ENCODE results near the gene PIGV.

Gene PIGV

DNA sequence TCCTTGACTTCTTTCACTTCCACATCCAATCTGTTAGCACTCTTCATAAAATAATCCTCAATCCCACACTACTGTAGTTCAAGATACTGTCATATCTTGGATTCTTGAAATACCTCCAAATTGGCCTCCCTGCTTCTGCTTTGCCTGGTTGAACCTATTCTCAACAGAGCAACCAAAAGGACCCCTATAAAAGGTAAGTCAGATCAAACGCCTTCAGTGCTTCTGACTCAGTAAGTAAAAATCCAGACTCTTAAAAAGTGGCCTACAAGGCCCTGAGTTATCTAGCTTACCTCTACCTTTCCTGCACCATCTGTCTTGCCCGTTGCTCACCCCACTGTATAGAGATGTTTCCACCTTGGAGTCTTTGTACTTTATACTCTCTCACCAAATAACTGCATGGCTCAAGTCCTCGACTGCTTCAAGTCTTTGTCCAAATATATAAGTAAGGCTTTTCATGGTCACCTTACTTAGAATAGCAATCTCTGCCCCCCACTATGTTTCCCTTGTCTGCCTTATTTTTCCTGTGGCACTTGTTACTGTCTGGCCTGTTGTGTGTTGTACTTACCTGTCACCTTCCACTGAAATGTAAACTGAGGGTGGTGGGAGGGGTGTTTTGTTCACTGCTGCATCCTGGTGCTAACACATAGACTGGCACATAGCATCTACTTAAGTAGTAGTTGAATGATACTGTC is 5.1 kb upstream of the PIGV start:
- peak overlapping the region; percentile 97 for H3K27ac ChIP-seq
- TF ChIP-seq, protein P1, sequence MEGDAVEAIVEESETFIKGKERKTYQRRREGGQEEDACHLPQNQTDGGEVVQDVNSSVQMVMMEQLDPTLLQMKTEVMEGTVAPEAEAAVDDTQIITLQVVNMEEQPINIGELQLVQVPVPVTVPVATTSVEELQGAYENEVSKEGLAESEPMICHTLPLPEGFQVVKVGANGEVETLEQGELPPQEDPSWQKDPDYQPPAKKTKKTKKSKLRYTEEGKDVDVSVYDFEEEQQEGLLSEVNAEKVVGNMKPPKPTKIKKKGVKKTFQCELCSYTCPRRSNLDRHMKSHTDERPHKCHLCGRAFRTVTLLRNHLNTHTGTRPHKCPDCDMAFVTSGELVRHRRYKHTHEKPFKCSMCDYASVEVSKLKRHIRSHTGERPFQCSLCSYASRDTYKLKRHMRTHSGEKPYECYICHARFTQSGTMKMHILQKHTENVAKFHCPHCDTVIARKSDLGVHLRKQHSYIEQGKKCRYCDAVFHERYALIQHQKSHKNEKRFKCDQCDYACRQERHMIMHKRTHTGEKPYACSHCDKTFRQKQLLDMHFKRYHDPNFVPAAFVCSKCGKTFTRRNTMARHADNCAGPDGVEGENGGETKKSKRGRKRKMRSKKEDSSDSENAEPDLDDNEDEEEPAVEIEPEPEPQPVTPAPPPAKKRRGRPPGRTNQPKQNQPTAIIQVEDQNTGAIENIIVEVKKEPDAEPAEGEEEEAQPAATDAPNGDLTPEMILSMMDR (IDR thresholded peaks at IDR 0.05) = no peak
- TF ChIP-seq ZFX (IDR thresholded peaks at IDR 0.05; ENCODE audit: borderline replicate concordance) = no peak

DNA sequence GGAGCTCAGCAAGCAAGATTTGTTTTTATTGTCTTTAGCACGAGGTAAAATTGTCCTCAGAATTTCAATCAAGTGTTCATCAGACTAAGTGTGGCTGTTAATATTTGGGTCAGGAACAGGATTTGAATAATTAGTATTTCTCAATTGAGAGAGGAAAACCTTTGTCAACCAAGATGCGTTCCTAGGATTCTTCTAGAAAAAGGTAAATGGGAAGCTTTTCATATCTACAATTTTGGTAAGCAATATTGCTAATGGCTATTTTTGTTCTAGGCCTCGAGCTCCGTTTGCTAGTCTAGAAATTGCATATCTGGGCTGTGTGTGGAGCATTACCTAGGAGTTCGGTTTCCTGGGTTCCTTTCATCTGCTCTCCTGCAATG is 4.1 kb upstream of the PIGV start:
- TF ChIP-seq ZFX (IDR thresholded peaks at IDR 0.05; ENCODE audit: borderline replicate concordance) = no peak
- TF ChIP-seq, protein P1 (IDR thresholded peaks at IDR 0.05) = no peak
- peak overlapping the region; percentile 97 for H3K27ac ChIP-seq

DNA sequence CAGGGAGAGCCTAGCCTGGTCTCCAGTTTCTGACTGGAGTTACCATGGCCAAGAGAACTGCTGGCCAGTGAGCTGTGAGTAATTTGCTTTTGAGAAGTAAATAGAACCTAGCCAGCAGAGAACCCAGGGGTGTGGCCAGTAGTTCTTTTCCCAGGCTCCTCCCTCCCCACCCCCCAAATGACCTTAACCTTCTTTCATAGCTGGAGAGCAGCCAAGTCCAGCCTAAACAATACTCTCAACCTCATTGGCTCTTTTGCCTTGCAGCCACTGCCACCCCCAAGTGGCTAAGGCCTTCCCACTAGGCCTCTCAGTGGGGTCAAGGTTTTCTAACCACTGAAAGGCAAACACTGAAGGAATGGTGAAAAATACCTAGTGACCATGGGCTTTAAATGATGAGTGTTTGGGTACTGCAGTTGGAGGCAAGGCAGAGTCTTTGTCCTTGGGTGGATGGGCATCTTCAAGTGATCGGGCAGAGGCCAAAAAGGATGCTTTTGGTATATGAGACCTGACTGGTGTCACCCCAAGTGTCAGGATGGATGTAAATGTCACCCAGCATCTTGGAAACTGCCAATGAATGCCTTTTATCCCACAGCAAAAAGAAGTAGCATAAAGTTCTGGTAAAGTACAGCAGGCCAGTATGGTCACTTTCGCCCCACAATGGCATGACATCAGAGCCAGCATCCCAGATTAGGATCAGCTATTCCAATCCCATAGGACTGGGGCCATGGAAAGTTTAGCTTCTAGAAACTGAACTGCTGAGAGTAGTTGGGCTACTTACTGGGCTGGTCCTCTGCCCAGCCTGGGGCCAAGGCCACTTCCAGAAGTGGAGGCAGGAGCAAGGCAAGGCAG is 3.5 kb upstream of the PIGV start:
- peak overlapping the region; percentile 97 for H3K27ac ChIP-seq
- TF ChIP-seq ZFX (IDR thresholded peaks at IDR 0.05; ENCODE audit: borderline replicate concordance) = no peak
- TF ChIP-seq, protein P1 (IDR thresholded peaks at IDR 0.05) = no peak

DNA sequence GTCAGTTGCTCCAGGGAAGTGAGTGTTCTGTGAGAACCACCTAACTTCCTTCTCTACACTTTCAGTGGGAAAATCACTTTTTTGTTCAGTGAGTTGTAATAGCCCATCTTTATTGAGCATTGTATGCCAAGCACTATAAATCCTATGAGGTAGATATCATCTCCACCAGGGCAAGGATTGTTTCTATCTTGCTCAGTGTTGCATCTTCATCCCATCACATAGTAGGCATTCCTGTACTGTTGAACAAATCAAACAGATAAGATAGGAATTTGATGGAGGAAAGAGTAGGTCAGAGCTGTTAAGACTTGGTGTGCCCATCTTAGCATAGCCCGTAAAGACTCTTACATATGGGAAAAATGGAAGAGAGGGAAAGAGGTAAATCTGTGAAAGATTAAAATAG is 2.9 kb upstream of the PIGV start:
- H3K27ac ChIP-seq = peak overlapping the region; percentile 97
- TF ChIP-seq, protein P1 (IDR thresholded peaks at IDR 0.05) = no peak
- no peak for TF ChIP-seq ZFX (IDR thresholded peaks at IDR 0.05; ENCODE audit: borderline replicate concordance)

DNA sequence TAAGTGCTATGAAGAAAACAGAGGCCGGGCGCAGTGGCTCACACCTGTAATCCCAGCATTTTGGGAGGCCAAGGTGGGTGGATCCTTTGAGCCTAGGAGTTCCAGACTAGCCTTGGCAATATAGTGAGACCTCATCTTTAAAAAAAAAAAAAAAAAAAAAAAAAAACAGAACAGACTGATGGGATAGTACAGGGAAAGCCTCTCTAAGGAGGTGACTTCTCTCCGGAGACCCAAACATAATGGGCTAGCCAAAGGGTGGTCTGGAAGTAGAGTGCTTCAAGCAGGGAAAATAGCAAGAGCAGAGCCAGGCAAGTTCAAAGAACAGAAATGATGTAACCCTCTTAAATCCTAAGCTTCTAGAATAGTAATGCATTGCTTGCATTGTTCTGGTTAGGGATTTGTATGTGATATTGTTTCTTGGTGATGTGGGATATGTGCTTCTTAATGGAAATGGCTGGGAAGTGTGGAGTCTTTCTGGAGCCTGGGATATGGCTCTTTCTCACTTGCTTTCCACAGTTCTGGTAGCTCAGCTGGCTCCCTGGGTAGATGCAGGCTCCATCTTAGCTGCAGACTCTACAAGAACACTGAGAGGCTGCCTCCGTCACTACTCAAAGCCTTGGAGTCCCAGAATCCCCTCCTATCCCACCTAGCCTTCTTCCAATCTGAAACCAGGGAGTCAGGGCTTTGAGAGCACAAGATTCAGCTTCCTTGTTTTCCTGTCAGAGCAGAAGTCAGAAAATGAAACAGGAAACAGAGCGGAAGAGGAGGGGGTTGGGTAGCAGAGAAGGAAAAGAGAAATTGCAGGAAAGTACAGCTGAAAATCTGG is 1.9 kb upstream of the PIGV start:
- TF ChIP-seq, protein P1 (IDR thresholded peaks at IDR 0.05) = no peak
- no peak for TF ChIP-seq ZFX (IDR thresholded peaks at IDR 0.05; ENCODE audit: borderline replicate concordance)
- peak overlapping the region; percentile 97 for H3K27ac ChIP-seq

DNA sequence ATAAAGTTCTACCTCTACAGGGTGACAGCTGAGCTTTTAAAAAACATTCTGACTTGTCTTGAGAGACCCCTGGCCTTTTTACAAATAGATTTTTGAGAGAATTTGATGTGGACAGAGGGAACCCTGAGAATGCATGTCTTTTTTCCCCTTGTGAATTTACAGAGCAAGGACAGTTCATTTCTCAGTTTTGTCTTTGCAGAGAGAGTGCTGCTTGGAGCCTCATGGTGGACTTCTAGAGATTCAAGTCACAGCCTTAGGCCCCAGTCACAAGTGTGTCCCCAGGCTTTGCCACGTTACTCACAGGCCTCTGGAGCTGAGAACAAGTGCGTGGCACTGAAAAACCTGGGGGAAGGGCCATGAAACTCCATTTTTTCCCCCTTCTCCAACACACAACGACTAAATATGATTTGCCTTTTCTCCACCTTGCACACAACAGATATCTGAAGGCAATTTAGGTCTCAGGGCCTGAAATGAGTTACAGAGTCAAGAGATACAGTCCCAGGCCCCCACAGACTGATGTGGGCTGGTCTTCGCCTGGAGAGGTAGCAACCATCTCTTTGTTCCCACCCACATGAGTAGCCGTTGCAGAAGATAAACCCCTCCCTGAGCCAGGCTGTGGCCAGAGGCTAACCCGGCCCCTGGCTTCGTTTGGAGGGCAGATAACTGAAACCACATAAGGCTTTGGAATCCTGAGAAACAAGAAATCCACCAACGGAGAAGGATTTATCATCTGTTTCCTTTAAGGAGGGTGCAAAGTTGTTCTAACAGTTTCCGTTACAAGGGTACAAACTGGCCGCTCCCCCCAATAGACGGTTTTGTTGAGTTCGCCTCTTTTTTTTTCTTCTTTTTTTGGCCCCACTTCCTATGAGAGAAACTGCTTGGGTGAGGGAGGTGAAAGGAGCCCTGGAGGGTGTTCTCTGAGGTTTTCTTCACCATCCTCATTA is 1.0 kb upstream of the PIGV start:
- TF ChIP-seq, protein P1 (IDR thresholded peaks at IDR 0.05) = no peak
- no peak for TF ChIP-seq ZFX (IDR thresholded peaks at IDR 0.05; ENCODE audit: borderline replicate concordance)
- peak overlapping the region; percentile 97 for H3K27ac ChIP-seq
